Hindlimb muscle (tissue), 1 donor: Measurements from ENCODE around the gene SACM1L. TPM values are rescaled to one million over a fixed set of nuclear protein-coding genes. Genes with fewer than 3 reads are reported as not detected.
A peak's percentile ranks its signal among the peaks of the same experiment; 100 is the strongest.

Source experiments
- DNase-seq: peaks from one replicate; pipeline ENCODE4 v3.0.0-alpha.2; 2013
- polyA plus RNA-seq: library from polyadenylated mRNA; unstranded; fragments of 120-200 nt; gene quantifications from one replicate; pipeline ENCODE4 v1.2.1, GENCODE V29; 2013; ENCODE audit not compliant: insufficient read length

SACM1L gene, protein sequence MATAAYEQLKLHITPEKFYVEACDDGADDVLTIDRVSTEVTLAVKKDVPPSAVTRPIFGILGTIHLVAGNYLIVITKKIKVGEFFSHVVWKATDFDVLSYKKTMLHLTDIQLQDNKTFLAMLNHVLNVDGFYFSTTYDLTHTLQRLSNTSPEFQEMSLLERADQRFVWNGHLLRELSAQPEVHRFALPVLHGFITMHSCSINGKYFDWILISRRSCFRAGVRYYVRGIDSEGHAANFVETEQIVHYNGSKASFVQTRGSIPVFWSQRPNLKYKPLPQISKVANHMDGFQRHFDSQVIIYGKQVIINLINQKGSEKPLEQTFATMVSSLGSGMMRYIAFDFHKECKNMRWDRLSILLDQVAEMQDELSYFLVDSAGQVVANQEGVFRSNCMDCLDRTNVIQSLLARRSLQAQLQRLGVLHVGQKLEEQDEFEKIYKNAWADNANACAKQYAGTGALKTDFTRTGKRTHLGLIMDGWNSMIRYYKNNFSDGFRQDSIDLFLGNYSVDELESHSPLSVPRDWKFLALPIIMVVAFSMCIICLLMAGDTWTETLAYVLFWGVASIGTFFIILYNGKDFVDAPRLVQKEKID
- polyA plus RNA-seq, result 28.0 TPM

DNA sequence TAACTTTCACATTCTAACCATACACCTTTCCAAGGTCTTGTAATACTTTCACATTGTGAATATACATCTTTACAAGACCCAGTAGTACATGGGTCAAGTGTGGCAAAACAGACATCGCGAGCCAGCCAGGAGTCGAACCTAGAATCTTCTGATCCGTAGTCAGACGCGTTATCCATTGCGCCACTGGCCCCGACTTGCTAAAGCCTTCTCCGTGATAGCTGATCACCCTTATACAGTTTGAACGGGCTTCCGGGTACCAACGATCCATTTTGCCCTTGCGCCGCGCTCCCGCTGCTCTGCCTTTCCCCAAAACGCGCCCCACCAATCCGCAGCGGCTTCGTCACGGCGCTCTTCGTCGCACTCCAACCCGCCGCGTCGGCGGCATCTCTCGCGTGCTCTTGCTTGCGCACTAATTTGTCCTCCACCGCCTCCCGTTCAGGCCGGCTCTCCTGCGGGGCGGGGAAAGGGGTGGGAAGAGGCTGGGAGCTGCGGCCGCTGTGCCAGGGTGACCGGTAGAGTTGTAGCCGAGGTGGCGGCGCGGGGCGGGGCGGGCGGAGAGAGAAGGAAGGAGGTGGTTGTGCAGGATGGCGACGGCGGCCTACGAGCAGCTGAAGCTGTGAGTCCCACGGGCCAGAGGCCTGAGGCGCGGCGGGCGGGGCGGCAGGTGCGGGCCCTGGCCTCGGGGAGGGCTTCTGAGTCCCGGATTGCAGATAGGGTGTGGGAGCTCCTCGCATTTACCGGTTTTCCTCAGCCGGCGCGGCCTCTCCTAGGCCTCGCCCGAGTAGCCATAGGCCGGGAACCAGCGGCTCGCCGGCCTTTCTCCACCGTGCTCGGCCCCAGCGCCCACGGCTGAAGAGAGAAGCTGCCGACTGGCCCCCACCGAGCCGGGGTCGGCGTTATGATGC is at the start of gene SACM1L:
SACM1L (plus strand) TSS at position 515 of the 905 bp plus-strand sequence; CDS start at position 585, 70 bp downstream.
- DNase-seq, result peak; percentile 99

DNA sequence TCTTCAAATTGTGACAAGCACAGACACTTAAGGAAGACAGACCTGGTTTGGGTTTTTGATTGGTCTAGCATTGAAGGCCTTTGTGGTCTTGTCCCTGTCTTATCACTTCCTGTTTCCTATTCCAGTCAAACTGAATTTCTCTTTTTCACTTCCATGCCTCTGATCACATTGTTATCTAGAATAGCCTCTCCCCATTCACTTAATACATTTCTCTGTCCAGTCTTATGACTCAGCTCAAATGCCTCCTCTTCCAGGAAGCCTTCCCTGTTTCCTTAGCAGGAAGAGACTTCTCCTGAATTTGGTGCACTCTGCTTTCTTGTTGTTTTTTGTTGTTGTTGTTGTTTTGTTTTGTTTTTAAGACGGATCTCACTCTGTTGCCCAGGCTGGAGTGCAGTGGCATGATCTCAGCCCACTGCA is 49.1 kb upstream of the SACM1L start:
- no peak for DNase-seq

DNA sequence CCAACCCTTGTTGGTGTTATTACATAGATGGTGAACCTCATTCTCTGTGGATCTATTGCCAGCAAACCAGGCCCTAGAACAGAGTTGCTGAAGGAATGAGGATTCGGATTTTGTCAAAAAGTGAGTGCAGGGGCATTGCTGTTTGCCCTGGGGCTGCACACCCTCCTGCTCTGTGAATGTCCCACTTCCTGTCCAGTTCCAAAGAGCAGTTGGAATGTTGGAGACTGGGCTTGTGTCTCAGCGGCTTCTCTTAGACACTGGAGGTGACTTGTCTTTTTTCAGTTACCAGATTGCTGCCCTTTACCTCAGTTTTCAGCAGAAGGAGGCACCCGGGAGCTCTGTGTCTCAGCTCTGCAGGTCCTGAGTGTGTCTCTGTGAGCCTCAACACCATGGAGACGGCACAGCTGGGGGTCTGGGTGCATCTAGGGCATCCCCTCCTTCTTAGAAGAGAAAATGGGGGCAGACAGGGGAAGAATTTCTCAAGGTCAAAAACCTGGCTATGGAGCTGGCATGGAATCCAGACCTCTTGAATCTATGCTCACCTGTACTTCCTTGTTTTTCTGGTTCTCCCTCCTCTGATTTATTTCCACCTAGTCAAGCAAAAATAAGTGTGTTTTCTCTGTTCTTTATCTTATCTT is 48.4 kb upstream of the SACM1L start:
- no peak for DNase-seq

DNA sequence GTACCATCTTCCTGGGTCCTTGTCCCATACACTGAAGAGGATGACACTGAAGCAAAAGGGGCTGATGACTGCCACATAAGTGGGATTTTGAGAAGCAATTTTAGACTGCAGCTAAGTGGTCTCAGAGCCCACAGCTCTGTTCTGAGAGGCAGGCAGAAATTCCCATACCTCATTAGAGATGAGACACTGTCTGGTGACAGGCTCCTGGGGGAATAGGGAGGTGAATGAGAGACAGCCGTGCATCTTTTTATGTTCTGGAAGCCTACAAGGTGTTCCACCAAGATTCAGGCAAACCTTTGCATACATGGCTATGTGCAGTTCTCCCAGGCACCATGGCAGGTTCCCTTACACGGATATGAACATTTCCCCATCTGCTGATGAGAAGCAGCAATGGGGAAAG is 47.4 kb upstream of the SACM1L start:
- DNase-seq, result no peak

DNA sequence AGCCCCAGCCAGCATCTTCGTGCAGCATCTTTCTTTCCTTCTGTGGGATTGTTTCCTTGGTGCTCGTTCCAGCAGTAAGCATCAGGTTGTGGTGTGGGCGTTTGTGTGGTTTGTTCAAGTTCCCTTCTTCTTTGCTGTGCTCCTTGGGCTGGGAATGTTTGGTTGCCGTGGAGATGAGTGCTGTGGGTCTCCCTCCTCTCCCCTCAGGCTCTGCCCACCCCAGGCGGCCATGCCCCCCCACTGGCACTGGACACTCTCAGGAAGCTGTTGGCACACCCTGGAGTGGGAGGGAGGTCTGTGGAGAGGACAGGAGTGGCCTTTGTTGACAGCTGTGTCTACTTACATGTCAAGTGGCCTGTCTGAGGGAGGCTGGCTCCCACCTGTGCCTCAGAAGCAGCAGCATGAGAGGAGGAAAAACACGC is 46.5 kb upstream of the SACM1L start:
- no peak for DNase-seq

DNA sequence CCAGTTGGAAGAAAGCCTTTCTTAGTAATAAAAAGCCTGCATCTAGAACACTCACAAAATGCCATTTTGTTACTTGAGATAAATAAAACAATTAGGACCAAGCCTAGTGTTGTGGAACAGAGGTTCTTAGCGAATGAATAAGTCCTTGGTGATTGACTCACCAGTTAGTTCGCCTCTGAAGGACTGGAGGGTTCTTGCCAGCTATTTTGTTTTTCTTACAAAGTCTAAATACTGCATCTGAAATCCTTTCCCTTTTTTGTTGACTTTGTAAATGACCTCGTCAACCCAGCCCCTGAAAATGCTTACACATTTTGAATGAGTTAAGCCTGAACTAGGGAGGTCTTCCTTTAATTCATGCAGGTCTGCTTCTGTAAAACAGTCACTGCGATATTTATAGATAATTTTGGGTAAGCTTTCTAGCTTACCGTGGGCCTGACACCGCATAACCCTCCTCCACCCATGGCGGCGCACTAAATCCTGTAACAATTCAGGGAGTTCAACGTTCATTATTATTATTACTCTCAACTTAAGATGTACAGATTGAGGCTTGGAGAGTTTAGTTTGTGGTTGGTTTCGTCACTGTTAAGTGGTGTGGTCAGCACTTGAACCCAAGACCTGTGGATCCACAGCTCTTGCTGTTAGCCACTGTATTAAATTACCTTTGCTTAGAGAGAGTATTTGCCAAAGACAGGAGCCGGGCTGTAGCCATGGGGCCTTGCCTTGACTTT is 45.0 kb upstream of the SACM1L start:
- no peak for DNase-seq

DNA sequence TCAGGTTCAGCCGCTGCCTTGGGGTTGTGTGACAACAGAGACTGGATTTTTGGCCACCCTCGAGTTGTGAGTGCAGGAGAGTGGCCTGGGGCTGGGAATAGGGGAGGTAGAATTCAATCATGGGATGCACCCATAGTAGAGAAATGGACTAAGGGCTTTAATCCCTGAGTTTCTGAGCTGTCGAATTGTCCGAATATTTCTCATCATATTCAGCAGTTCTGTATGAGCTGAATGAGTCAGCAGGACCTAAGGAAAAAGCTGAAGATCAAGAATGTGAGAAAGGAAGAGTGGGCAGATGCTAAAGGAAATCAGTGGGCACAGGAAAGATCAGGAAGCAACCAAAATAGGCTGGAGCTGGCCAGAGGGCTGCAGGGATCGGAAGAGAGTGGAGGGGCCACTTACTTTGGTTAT is 44.4 kb upstream of the SACM1L start:
- DNase-seq, result no peak

DNA sequence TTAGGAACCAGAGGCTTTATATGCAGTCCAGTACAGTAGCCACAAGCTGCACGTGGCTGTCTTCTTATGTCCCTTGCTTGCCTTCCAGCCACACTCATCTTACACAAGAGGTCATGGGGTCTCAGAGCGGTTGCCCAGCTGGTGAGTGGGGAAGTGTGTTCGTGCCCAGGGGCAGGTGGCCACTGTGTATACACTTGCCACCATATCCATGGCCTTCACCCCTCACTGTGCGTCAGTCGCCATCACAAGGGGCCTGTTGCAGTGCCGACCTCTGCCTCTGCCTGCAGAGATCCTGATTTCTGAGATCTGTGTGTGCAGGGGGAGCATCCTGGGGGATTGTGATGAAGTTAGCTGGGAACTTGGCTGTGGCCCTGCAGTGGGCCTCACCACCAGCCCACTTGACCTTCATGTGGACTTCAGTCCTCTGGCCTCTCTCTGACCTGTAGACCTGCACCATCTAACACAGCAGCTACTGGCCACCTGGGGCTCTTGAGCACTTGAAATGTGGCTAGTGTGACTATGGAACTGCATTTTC is 43.1 kb upstream of the SACM1L start:
- DNase-seq, result no peak

DNA sequence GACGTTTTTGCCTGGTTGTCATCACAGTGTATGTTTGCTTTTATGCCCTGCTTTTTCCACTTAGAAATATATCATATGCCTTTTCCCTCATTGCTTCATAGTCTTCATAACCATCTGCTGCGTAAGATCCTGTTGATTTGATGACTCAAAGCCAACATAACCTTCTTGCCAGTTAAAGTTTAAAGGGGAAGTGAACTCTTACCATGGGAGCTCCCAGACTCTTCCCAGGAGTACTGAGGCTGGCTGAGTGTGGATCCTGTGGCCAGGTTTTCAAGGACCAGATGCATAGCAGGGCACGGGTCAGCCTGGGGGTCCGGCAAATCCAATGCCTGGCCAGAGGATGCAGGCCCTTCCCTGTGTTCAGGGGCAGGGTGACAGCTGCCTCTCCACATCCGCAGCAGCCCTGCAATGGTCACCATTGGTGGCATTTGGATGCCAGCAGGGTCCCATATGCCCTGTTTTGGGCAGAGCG is 42.0 kb upstream of the SACM1L start:
- peak; percentile 47 for DNase-seq

DNA sequence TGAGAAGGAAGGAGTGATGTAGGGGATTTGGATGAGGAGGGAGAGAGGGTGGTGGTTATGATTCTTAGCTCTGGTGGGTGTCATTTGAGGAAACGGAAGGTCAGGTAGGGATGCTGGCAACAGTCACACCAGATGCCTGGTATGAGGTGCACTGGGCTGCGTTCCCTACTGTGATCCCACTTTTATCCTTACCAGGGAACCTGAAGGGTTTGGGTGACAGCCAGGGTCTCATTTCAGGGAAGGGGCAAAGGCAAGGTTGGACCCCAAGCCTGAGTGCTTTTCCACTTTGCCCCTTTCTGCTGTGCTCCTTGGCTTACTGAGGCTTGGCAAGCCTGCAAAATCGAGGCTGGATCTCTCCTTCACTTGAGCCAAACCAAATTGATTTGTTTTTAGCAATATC is 36.0 kb upstream of the SACM1L start:
- DNase-seq, result no peak

DNA sequence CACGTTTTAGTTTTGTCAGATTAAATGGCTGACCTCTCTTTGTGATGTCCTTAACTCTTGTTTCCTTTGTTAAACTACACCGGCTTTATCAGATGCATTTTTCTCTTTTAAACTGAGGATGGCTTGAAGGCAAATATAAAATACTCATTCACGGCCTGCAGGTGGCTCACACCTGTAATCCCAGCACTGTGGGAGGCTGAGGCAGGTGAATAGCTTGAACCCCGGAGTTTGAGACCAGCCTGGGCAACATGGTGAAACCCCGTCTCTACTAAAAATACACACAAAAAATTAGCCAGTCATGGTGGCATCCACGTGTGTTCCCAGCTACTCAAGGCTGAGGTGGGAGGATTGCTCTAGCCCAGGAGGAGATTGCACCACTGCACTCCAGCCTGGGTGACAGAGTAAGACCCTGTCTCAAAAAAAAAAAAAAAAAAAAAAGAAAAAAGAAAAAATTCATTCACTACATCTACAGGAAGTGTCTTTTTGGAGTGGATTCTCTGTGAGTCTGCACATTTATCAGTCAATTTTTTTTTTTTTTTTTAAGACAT is 34.7 kb upstream of the SACM1L start:
- no peak for DNase-seq

DNA sequence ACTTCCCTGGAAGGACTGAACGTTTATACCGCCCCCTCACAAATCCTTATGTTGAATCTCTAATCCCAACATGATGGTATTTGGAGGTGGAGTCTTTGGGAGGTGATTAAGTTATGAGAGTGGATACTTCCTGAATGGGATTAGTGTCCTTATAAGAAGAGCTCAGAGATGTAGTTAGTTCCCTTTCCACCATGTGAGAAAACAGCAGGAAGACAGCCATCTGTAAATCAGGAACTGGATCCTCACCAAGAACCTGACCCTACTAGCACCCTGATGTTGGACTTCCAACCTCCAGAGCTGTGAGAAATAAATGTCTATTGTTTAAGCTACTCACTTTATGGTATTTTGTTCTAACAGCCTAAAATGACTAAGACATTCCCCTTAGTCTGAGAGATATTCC is 33.3 kb upstream of the SACM1L start:
- DNase-seq, result no peak

DNA sequence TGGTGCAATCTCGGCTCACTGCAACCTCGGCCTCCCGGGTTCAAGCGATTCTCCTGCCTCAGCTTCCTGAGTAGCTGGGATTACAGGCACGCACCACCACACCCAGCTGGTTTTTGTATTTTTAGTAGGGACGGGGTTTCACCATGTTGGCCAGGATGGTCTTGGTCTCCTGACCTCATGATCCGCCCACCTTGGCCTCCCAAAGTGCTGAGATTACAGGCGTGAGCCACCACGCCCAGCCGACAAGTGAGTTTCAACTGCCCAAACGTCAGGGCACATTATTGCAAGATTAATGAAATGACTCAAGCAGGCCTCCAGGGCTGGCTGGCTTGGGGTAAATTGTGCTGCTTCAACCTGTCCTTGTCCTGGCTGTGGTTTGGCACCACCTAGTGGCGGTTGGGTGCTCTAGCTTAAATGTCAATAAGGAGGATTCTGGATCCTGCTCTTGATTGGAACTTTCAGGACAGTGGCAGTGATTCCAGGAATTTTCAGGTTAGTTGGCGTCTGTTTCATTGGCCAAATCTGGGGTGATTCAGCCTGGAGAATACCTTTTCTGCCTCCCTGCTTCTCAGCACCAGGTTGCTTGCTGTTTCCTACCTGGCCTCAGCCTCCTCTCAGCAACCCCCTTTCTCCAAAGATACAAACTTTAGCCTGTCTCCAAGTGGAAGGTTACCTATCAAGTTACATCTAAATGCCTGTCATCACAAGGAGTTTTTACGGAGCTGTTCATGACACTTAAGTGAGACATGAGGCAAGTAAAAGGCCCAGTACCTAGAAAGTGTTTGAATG is 32.4 kb upstream of the SACM1L start:
- DNase-seq, result peak; percentile 86

DNA sequence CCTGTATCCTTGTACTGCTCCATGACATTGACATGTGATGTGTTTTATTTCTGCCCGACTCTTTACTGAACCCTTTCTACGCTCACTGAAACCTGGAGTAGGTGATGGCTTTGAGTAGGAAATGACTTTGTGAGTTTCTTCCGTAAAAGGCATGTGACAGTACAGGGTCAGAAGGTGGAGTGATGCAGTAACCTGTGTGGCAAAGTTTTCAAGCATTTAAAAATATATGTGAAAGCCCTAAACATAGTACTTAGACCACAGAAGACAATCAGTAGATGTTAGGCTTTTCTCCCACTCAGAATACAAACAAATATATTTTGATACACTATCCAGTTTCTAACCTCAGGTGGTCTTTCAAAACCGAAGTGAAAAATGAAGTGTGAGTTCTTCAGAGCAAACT is 31.3 kb upstream of the SACM1L start:
- DNase-seq, result no peak

DNA sequence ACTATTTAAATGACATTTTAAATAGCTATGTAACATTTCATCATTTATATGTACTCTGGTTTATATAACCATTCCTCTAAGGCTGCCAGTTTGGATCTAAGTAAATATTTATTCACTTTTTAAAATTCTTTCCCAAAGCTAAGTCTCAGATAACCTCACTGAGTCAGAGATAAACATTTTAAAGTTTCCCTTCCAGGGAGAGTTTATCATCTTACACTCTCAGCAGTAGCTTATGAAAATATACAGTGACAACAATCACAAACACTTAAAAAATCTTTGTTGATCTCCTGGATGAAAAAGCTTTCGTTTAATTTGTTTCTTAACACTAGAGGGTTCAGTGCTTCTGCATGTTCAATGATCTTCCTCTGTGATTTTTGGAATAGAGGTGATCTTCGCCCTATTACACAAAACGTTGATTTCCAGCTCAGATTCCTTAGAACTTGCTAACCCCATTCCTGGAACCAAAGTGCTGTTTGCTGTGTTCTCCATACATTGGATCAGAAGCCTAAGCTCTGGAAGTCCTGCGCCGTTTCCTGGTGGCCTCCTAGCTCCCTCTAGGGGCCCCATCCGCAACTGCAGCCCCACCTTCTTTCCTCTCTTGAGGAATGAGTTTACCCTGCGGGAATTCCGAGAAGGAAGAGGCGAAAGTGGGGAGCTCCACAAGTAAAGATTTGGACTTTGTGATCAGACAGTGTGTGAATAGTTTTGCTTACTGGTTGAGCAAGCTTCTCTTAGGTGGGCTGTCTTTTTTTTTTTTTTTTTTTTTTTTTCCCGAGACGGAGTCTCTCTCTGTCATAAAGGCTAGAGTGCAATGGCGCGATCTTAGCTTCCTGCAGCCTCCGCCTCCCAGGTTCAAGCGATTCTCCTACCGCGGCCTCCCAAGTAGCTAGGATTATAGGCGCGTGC is 29.3 kb upstream of the SACM1L start:
- no peak for DNase-seq

DNA sequence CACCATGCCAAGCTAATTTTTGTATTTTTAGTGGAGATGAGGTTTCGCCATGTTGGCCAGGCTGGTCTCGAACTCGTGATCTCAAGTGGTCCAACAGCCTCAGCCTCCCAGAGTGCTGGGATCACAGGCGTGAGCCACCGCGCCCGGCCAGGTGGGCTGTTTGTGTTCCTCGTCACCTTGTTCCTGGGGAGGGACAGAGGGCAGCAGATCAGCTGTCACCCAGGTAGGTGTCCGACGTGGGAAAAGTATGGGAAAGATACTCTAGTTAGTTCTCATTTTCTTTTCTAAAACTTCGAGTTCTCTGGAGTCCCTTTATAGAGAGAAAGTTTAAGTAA is 28.7 kb upstream of the SACM1L start:
- DNase-seq, result no peak

DNA sequence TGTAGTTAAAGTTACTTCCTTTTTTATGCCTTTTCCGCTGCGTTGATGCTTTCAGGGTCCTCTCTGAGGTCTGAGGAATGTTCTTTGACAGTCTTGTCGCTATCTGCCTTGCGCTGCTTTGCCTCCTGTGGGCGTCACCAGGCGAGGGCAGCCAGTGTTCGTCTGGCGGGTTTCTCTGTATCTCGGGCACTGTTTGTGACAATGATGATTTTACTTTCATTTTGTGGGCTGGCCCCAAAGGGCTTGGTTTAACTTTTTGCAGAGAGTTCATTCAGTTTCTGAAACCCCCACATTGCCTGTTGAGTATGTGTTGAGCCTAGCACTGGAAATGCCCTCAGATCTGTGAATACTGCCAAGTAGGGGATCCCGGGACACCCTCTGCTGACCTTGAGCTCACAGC is 24.6 kb upstream of the SACM1L start:
- DNase-seq, result no peak

DNA sequence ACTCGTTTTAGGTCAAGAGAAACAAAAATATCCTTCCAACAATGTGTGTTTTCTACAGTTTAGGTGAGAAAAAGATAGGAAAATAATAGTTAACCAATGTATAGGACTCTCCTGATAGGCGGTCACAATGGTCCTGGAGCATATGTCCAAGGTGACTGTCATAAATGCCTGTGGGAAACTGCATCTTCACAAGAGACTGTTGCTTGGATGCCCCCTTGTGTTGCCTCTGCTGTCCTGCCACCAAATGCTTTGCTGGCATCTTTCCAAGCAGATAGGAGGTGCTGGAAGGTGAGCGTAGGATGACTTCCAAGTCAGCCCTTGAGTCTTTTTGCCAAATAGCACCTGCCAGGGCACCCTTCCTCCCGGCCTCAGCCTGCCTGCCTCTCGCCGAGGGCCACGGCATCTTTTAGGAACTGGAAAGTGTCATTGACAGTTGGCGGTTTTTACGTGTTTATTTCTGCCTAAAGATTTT is 24.1 kb upstream of the SACM1L start:
- no peak for DNase-seq

DNA sequence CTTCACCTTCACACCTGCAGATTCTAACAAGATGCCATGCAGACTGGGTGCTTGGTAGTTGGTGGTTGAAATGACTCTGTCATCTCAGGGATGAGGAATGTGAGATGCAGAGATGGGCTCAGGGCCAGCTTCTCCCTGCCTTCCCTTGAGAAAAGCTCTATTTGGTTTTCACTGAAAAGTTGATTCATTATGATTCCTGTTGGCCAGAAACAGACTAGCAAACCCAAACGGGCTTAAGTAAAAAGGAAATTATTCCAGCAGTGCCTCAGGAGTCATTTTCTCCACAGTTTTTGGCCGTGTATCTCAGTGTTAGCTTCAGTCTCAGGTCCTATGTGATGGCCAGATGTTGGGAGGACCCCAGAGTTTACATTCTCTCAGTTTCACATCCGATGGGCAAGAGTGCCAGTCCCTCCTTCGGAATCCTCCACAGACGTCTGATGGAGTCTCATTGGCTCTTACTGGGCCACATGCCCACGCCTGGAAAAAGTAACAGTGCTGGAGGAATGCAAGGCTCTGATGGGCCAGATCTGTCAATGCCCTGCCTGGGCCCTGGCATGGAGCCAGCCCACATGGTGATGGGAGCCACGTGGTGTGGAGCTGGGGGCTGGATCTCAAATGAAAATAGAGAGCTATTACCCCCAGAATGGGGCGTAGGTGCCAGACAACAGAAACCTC is 22.3 kb upstream of the SACM1L start:
- no peak for DNase-seq
